ENCODE results near the gene KCNN2.

The KCNN2 gene

DNA sequence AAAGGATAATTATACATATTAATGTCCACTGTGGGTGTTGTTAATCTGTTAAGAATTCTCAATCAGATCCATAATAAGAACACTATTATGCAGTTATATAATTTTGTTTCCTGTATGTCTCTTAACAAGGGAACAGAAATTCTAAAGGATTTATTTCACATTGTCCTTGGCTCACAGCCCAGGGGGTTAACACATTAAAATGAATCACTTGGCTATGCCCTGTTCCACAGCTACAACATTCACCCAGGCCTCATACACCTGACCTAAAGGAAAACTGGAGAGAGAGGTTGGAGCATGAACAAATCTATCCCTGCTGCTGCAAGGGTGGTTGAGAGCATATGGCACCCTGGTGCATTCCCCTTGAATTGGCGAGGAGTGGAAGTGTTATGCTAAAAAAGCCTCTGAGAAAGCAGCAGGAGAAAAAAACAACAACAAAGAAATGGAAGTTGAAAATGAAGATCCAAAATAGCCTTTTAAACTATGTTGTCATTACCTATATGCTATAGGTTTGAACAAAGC is 116.0 kb downstream of the KCNN2 start:
- DNase-seq (ENCODE audit: low spot score), result no peak
- TF ChIP-seq, protein P1, sequence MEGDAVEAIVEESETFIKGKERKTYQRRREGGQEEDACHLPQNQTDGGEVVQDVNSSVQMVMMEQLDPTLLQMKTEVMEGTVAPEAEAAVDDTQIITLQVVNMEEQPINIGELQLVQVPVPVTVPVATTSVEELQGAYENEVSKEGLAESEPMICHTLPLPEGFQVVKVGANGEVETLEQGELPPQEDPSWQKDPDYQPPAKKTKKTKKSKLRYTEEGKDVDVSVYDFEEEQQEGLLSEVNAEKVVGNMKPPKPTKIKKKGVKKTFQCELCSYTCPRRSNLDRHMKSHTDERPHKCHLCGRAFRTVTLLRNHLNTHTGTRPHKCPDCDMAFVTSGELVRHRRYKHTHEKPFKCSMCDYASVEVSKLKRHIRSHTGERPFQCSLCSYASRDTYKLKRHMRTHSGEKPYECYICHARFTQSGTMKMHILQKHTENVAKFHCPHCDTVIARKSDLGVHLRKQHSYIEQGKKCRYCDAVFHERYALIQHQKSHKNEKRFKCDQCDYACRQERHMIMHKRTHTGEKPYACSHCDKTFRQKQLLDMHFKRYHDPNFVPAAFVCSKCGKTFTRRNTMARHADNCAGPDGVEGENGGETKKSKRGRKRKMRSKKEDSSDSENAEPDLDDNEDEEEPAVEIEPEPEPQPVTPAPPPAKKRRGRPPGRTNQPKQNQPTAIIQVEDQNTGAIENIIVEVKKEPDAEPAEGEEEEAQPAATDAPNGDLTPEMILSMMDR (IDR thresholded peaks at IDR 0.05; ENCODE audit: extremely low read depth, insufficient read depth, missing control alignments), result no peak
- in situ Hi-C loops (cut with MboI; ENCODE audit: low pct_unique_long_range_greater_than_20kb, low sequenced_read_pairs, unreplicated experiment), result no loop called here

DNA sequence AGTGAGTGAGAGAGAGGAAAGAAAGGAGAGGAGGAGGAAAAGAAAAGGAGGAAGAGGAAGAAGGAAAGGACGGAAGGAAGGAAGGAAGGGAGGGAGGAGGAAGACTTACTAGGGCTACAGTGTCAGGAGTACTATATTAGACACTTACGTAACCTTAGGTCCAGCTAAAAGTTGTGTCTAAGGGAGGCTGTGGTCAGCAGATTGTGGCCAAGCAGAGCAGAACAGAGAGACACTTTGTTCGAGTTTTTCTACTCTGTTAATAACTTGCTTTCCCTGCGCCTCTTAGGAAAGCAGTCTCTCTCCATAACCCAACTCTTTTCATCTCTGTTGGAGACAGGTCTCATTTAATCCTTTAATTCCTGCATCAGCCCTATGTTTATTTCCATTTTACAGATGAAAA is 138.9 kb downstream of the KCNN2 start:
- in situ Hi-C loops (cut with MboI; ENCODE audit: low pct_unique_long_range_greater_than_20kb, low sequenced_read_pairs, unreplicated experiment), result no loop called here
- TF ChIP-seq, protein P1 (IDR thresholded peaks at IDR 0.05; ENCODE audit: extremely low read depth, insufficient read depth, missing control alignments), result no peak
- DNase-seq (ENCODE audit: low spot score), result no peak

DNA sequence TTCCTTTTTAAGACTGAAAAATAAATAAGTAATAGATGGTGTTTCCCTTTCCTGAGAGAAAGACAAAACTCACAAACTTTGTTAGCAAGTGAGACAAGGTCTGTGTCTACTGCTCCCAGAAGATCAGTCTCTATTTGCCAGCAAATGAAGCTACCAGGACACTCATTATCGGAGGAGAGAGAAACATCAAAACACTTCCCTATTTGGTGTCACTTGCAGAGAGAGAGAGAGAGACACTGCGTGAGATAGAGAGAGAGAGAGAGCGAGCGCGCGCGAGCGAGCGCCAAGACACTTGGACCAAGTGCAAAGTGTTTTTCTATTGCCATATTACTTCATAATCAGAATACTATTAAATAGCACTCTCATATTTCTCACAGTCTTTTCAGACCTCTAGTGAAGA is 142.7 kb downstream of the KCNN2 start:
- no peak for DNase-seq (ENCODE audit: low spot score)
- in situ Hi-C loops (cut with MboI; ENCODE audit: low pct_unique_long_range_greater_than_20kb, low sequenced_read_pairs, unreplicated experiment), result no loop called here
- TF ChIP-seq, protein P1 (IDR thresholded peaks at IDR 0.05; ENCODE audit: extremely low read depth, insufficient read depth, missing control alignments), result no peak

GRCh38 chr5:114524221-114524620 is 162.4 kb downstream of the KCNN2 start:
- DNase-seq (ENCODE audit: low spot score), result no peak
- TF ChIP-seq, protein P1 (IDR thresholded peaks at IDR 0.05; ENCODE audit: extremely low read depth, insufficient read depth, missing control alignments), result no peak
- in situ Hi-C loops (cut with MboI; ENCODE audit: low pct_unique_long_range_greater_than_20kb, low sequenced_read_pairs, unreplicated experiment), result no loop called here

DNA sequence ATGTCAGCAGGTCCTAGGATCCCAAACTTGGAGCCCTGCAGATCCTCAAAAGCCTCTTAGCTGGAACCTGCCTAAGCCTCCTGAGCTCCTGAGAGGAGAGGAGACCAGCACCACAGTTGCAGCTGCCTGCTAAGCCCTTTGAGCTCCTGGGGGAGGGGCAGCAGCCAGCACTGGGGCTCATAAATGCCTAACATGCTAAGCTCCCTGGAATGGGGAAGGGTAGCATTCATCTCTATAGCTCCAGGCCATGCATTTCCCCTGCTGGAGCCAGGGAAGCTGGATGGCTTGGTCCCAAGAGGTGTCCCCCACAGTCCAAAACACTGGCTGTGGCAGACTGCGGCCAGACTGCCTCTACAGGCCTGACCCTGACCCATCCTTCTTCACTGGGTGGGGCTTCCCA is 182.7 kb downstream of the KCNN2 start:
- TF ChIP-seq, protein P1 (IDR thresholded peaks at IDR 0.05; ENCODE audit: extremely low read depth, insufficient read depth, missing control alignments), result no peak
- in situ Hi-C loops (cut with MboI; ENCODE audit: low pct_unique_long_range_greater_than_20kb, low sequenced_read_pairs, unreplicated experiment), result no loop called here

More for the DNA sequence above, 182.7 kb downstream of the KCNN2 start:
- DNase-seq (ENCODE audit: low spot score), result no peak
